ENCODE measurements around the gene GIT2. TPM values are rescaled to one million over a fixed set of nuclear protein-coding genes. Genes with fewer than 3 reads are reported as not detected.

The GIT2 gene
- total and polyA plus RNA-seq, 2 of the 13 experiments (the other 11 are each of a cell fraction or from before 2014, with no cell fraction given), result 18.4 to 19.8 TPM

DNA sequence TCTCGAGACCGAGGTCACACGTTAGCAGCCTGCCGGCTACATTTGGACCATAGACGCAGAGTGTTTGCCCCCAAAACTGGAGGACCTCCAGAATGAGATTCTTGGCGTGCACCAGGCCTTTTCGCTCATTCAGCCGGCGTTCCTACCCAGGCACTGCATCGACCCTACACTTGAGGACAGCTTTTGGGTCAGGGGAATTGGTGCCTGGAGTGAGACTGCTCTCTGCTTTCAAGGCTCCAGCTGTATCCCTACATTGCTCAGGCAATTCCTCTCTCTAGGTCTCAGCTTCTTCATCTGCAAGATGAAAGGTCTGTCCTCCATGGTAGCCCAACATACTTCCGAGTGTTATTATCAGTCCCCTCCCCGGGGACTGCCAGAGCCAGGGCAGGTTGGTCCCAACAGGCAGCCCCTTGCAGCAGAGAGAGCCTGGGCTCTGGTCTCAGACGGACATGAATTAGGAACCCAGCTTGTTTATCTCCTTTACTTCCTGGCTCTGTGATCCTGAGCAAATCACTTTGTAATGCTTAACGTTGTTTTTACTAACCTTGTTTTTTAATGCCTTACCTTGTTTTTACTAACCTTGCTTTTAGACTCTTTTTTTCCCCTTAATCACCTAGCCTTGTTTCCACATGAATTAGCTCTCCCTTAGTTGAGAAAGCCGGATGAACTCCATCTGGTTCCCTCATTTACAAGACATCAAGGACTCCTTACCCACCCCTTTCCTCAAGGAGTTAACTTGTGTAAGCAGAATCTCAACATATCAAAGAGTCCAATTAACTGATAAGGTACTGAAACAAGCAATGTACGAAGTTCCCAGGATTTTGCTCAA lies 95.2 kb downstream of the GIT2 start (continued):
- TF ChIP-seq ZNF296 (CRISPR knock-in tag; conservative IDR thresholded peaks at IDR 0.05), result 0 out of 2 replicates have a peak, but pooled peaks have one; percentile 18
- TF ChIP-seq ZNF629 (CRISPR knock-in tag; conservative IDR thresholded peaks at IDR 0.05), result no peak
- TF ChIP-seq, protein P1, sequence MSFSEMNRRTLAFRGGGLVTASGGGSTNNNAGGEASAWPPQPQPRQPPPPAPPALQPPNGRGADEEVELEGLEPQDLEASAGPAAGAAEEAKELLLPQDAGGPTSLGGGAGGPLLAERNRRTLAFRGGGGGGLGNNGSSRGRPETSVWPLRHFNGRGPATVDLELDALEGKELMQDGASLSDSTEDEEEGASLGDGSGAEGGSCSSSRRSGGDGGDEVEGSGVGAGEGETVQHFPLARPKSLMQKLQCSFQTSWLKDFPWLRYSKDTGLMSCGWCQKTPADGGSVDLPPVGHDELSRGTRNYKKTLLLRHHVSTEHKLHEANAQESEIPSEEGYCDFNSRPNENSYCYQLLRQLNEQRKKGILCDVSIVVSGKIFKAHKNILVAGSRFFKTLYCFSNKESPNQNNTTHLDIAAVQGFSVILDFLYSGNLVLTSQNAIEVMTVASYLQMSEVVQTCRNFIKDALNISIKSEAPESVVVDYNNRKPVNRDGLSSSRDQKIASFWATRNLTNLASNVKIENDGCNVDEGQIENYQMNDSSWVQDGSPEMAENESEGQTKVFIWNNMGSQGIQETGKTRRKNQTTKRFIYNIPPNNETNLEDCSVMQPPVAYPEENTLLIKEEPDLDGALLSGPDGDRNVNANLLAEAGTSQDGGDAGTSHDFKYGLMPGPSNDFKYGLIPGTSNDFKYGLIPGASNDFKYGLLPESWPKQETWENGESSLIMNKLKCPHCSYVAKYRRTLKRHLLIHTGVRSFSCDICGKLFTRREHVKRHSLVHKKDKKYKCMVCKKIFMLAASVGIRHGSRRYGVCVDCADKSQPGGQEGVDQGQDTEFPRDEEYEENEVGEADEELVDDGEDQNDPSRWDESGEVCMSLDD (CRISPR knock-in tag; IDR thresholded peaks at IDR 0.05; ENCODE audit: borderline replicate concordance), result peak; percentile 17; the same call in 1 of the 2 replicates
- no peak for TF ChIP-seq ZNF660 (CRISPR knock-in tag; IDR thresholded peaks at IDR 0.05; ENCODE audit: borderline replicate concordance, low read depth)

DNA sequence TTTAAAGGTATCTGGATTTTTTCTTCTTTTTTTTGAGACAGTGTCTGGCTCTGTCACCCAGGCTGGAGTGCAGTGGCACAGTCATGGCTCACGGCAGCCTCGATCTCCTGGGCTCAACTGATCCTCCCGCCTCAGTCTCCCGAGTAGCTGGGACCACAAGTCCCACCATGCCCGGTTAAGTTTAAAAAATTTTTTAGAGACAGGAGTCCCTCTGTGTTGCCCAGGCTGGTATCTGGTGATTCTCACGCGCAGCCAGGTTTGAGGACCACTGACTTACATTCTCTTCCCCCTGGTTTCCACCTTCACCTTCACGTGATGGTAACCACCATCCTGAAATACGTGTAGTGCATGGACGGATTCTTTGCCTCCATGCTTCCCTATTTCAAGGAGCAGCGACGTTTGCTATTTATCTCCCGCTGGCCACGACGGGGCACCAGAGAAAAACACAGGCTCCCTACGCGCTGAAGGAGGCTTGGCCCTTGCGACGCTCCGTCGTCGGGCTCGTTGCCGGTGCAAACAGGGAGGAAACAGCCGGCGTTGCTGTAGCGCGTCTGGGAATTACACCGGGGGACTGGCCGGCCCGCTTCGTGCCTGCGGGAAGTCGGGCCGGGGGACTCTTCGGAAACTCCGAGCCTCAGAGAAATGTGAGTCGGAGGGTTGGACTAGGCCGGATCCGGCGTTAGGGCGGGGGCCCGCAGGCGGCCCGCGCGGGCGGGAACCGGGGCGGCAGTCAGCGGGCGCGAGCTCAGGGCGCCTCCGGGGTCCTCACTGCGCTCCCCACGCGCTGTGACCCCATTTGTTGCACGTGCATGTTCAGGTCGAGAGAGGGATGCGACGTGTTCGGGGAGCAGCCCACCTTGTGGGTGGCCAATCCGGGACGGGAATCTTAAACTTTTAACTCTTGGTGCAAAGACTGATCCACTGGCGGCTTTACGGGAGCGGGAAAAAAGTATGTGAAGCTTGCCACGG lies 96.1 kb downstream of the GIT2 start, which contains the start of gene TCHP:
TSS of gene TCHP (plus strand) at position 492 of the 969 bp plus-strand sequence. CDS start 2,753 bp downstream, outside the sequence.
- Histone ChIP-seq H3K4me1 (ENCODE audit: insufficient read depth, low read length) (peaks cover 49% of the 10 kb centered on the region), H3K27me3 (ENCODE audit: control insufficient read depth in 1 of 2, insufficient read depth in 2 of 2, low read length in 2 of 2) (no peaks in the 10 kb centered on the region; a peak in 1 of 5 replicates), H2AFZ (ENCODE audit: low read length) (peak within 1 kb of the TSS; percentile 96), H3K79me2 (ENCODE audit: insufficient read depth, low read length) (peaks cover 18% of the 10 kb centered on the region), H3K4me2 (ENCODE audit: low read depth, low read length) (peak within 1 kb of the TSS; percentile 96), H4K20me1 (ENCODE audit: insufficient read depth, low read length) (no peaks in the 10 kb centered on the region), H3K4me3 (replicated peaks in 1 of 3; ENCODE audit: insufficient read depth in 1 of 3, low read depth in 2 of 3, low read length in 3 of 3) (peak within 1 kb of the TSS; percentile 68 to 81 (median 76)), H3K27ac (ENCODE audit: extremely low read length, insufficient read depth, low read length) (peak within 1 kb of the TSS; percentile 74), H3K9me3 (ENCODE audit: low read length) (no peaks in the 10 kb centered on the region), H3K9ac (ENCODE audit: insufficient read depth, low read depth, low read length) (peak within 1 kb of the TSS; percentile 83), H3K36me3 (replicated peaks in 1 of 2; ENCODE audit: control insufficient read depth in 1 of 2, insufficient read depth in 2 of 2, low read length in 2 of 2) (peaks cover 4 to 21% of the 10 kb centered on the region in 2 experiments)
- FAIRE-seq (peak; percentile 87), ATAC-seq (peak; percentile 89), DNase-seq (ENCODE audit: low spot score) (peak; percentile 73)
- POLR2A ChIA-PET, result interaction anchor here (0.6 to 2.0 kb wide), 6 partner anchors 9 to 224 kb away, joined by 3 to 6 read pairs (median 4); no protein-coding TSS in a partner anchor
- in situ Hi-C loops (cut with HindIII; ENCODE audit: extremely low pct_ligation_motif_present, low pct_unique_long_range_greater_than_20kb) (no loop called here), intact Hi-C loops (cut with micrococcal nuclease; ENCODE audit: unreplicated experiment) (no loop called here)
- BruUV-seq (replicated peaks), result TSS peak; percentile 61
- CTCF ChIA-PET (ENCODE audit: low intra/inter-chr PET ratio, low total read pairs), result interaction anchor here (1.1 kb wide), 1 partner anchor 95 kb away, joined by 3 read pairs; no protein-coding TSS in a partner anchor
- WGBS (ENCODE audit: low lambda C conversion rate), result 3% methylated on average over 29 of the region's 69 CpGs
- no peak; the same call in 1 of the 2 replicates for TF ChIP-seq ZNF263 (CRISPR knock-in tag; IDR thresholded peaks at IDR 0.05)
- peak; percentile 90 for TF ChIP-seq HDAC1 (CRISPR knock-in tag; IDR thresholded peaks at IDR 0.05)
- TF ChIP-seq ZNF75D (CRISPR knock-in tag; IDR thresholded peaks at IDR 0.05; ENCODE audit: borderline replicate concordance), result no peak
- peak; percentile 44; the same call in 1 of the 2 replicates for TF ChIP-seq CEBPG (CRISPR knock-in tag; IDR thresholded peaks at IDR 0.05)
- TF ChIP-seq MAFG (CRISPR knock-in tag; IDR thresholded peaks at IDR 0.05), result no peak
- TF ChIP-seq, protein P2, sequence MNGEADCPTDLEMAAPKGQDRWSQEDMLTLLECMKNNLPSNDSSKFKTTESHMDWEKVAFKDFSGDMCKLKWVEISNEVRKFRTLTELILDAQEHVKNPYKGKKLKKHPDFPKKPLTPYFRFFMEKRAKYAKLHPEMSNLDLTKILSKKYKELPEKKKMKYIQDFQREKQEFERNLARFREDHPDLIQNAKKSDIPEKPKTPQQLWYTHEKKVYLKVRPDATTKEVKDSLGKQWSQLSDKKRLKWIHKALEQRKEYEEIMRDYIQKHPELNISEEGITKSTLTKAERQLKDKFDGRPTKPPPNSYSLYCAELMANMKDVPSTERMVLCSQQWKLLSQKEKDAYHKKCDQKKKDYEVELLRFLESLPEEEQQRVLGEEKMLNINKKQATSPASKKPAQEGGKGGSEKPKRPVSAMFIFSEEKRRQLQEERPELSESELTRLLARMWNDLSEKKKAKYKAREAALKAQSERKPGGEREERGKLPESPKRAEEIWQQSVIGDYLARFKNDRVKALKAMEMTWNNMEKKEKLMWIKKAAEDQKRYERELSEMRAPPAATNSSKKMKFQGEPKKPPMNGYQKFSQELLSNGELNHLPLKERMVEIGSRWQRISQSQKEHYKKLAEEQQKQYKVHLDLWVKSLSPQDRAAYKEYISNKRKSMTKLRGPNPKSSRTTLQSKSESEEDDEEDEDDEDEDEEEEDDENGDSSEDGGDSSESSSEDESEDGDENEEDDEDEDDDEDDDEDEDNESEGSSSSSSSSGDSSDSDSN (CRISPR knock-in tag; IDR thresholded peaks at IDR 0.05), result peak; percentile 93
- no peak for TF ChIP-seq GTF2F1 (IDR thresholded peaks at IDR 0.05; ENCODE audit: low read length)
- peak; percentile 85 for TF ChIP-seq YEATS2 (CRISPR knock-in tag; IDR thresholded peaks at IDR 0.05; ENCODE audit: borderline replicate concordance)
- peak; percentile 18 for TF ChIP-seq ZNF883 (CRISPR knock-in tag; IDR thresholded peaks at IDR 0.05; ENCODE audit: not compliant biosample characterization)
- no peak for TF ChIP-seq ZNF234 (CRISPR knock-in tag; conservative IDR thresholded peaks at IDR 0.05)
- 0 out of 2 replicates have a peak, but pooled peaks have one; percentile 62 for TF ChIP-seq ZNF101 (CRISPR knock-in tag; IDR thresholded peaks at IDR 0.05; ENCODE audit: borderline replicate concordance, low read depth)

Measured in HepG2 (cell line).